HG03039 (cell line): Measurements from ENCODE around the gene SLC6A18.

ENCODE experiments used
- ATAC-seq: cut with Tn5 transposase; IDR thresholded peaks from one replicate; pipeline ENCODE4 v1.9.1; 2021; ENCODE audit warnings: mild to moderate bottlenecking, moderate library complexity; ENCODE audit not compliant: unreplicated experiment

Gene SLC6A18

DNA sequence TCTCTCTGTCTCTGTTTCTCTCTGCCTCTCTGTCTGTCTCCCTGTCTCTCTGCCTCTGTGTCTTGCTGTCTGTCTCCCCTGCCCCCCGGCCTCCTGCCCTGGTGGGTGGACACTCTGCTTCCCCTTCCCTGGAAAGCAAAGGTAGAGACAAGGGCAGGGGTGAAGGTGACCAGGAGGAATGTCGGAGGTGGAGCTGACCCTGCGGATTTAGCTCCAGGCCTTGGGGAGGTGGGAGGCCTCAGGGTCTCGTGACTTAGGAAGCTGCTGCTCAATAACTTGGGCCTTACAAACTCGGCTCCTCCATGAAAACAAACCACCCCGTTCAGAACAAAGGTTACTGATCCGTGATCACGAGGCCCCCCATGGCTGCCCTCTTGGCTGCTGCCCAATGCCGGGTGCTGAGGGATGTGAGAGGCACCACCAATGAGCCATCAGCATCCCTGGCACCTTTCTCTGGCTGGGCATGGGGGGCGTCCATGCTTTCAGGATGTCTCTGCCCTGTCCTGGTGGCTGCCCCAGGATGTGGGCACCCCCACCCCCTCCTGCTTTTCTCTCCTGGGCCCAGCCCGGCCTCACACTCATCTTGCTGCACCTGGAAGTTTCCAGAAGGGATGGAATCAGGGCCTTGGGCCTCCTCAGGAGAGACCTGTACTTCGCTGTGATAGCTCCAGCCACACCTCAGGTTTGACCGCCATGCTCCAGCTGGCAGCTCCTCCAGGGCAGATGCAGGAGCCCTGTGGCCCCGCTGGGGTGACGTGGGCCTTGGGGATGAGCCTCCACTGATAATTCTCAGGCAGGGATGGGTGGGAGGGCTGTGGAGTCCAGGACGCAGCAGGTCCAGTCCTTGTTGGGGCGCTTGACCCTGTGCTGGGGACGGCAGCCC, 38.6 kb upstream of the SLC6A18 start:
- no peak for ATAC-seq

DNA sequence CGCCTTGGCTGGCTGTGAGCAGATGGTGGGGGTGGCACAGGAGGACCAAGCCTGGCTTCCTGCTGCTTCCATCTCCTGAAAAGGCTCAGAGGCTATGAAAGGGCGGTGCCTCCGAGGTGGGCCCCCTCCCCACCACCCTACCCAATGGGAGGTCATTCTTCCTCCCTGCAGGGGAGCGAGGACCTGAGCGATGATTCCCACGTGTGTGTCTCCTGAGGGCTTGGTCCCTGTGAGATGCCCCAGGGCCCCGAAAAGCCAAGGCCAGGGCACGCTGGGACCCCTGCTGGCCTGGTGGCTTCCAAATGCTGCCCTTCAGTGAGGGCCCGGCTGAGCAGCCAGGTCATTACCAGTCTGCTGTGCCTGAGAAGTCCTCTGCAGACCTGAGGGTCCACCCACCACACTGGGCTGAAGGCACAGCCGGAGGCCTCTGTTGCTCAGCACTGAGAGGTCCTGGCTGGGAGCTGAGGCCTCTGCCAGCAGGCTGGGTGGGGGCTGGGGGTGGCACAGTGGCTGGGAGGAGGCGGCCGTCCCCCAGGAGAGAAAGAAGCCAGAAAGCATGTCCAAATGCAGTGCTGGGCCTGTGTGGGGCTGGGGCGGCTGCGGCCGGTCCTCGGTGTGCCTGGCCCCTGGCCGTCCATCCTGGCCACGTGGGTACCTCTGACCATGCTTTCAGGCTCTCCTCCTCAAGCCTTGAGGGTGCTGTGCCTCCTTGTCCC, 37.8 kb upstream of the SLC6A18 start:
- ATAC-seq: no peak

DNA sequence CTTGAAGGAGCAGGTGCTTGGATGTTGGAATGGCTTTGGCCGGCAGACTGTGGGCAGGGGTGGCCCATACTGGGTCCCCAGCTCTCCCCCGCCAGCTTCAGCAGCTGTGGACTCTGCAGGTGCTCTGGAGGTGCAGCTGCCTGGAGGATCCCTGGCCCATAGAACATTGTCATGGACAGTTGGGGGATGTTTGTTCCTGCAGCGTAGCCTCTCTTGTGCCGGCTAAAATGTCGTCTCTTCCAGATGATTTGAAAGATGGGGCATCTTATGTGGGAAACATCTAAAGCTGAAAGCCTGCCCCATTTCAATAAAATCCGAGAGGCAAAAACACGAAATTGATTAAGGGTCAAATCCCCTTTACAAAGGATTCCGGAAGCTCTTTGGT, 37.2 kb upstream of the SLC6A18 start:
- no peak for ATAC-seq

DNA sequence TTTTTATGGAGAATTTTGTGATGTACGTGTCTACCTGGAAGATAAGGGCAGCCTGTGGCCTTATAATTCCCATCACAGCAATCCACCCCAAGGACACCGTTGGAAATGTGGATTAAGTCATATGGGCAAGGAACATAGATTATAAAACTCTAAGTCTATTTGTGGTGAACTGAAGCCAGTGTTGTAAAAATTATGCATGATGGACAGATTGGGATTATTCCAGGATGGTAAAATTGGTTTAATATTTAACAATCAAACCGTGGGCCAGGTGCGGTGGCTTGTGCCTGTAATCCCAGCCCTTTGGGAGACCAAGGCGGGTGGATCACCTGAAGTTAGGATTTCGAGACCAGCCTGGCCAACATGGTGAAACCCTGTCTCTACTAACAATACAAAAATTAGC, 36.7 kb upstream of the SLC6A18 start:
- ATAC-seq: no peak

DNA sequence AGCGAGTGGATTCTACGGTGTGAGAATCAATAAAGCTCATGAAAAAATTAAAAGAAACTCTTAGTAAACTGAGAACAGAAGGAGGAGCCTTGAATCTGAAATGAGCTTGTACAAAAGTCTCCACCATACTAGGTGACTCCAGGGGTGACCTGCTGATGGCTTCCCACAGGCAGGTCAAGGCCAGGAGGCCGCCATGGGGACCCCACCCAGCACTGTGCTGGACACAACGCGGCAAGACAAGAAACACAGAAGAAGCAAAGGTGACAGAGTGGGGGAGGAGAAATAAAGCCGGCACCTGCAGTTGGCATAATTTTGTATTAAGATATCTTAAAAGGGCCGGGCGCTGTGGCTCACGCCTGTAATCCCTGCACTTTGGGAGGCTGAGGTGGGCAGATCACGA, 35.9 kb upstream of the SLC6A18 start:
- ATAC-seq: no peak

DNA sequence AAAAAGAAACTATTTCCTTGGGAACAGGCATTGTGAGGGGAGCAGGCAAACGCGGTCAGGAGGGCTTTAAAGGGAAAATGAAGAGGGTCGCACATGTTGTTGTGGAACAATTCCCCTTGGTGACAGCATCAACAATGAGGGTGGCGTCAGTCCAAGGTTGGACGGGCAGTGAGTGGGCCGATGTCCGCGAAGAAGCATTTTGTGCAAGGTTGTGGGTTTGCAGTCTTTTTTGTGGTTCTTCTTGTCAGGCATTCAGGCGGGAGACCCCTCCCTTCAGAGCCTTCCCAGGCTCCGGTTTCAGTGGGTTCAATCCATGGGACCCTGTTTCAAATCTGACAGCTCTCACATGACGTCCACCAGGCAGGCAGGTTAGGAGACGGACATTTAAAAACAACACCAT, 34.9 kb upstream of the SLC6A18 start:
- no peak for ATAC-seq

DNA sequence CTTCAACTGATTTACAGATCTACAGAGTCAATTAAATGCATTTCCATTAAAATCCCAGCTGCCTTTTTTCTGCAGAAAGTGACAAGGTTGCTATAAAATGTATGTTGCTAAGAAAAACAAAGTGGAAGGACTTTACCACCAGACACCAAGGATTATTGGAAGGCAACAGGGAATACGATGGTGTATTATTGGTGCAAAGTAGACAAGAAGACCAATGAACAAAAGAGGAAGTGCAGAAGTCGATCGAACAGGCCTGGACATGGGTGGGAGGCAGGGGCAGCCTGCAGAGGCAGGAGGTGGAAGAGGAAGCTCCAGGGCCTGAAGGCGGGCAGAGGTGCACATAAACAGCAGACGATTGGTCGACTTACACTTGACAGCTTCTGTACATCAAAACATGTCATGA, 34.3 kb upstream of the SLC6A18 start:
- ATAC-seq: no peak

DNA sequence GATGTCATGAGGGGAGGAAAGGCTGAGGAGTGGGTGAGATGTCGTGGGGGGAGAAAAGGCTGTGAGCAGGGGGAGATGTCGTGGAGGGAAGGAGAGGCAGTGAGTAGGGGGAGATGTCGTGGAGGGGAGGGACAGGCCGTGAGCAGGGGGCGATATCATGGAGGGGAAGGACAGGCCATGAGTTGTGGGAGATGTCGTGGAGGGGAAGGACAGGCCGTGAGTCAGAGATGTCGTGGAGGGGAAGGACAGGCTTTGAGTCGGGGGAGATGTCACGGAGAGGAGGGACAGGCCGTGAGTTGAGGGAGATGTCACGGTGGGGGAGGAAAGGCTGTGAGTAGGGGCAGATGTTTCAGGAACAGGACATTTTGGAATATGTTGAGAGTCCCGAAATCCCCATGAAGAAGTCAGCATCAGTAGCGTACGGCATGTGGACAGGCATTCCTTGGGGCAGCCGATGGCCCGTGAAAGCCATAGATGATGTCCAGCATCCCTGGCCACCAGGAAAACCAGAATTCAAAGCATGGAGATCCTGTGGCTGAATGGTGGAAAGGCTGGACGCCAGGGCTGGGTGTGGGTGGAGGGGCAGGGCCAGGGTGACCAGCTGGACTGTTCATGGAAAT, 32.1 kb upstream of the SLC6A18 start:
- no peak for ATAC-seq

DNA sequence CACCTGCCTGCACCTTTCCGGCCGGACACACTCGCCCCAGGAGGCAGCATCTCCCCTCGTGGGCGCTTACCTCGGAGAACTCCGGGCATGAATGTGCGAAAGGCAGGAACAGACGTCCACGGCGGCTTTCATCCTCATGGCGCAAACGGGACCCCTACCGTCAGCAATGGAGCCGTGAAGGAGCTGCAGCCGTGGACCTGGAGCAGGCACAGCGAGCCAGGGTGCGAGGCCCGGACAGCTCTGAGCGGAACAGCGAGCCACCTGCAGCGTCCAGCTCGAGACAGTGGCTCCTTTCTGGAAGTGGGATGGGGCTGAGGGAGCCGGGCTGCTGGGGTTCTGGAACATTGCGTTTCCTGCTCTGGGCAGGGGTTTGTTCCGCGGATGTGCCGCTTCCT, 31.6 kb upstream of the SLC6A18 start:
- ATAC-seq: no peak

DNA sequence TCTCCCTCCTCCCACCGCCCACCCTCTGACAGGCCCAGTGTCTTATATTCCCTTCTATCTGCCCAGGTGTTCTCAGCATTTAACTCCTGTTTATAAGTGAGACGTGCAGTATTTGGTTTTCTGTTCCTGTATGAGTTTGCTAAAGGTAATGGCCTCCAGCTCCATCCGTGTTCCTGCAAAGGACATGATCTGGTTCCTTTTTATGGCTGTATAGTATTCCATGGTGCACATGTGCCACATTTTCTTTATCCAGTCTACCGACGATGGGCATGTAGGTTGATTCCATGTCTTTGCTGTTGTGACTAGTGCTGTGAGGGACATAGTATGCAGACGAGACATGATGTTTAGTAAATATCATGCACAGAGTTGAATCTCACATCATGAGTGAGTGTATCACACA, 30.8 kb upstream of the SLC6A18 start:
- no peak for ATAC-seq

DNA sequence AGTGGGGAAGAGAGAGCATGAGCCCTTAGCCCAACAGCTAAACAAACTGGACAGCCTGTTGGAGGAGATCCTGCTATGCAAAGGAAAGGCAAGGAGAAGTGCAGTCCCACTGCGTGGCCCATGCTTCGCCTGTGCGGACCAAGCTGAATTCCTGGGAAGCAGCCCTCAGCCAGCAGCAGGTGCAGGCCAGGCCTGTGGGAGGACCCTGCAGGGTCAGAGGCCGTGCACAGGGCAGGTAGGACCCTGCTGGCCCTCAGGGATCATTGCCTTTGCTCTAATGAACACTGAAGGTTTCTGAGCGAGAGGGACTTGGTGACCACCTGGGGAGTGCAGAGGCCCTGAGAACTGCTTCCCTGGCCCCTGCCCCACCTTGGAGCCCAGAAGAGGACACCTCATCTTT, 29.7 kb upstream of the SLC6A18 start:
- no peak for ATAC-seq

DNA sequence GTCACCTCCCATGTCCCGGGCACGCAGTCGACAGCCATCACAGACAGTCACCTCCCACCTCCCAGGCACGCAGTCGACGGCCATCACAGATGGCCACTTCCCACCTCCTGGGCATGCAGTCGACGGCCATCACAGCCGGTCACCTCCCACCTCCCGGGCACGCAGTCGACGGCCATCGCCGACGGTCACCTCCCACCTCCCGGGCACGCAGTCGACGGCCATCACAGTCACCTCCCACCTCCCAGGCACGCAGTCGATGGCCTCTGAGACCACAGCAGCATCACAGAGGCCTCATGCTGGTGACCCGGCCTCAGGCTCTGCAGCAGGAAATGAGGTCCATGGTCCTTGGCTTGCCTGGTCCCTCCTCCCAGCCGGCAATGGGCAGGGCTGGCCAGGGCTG, 29.3 kb upstream of the SLC6A18 start:
- no peak for ATAC-seq

DNA sequence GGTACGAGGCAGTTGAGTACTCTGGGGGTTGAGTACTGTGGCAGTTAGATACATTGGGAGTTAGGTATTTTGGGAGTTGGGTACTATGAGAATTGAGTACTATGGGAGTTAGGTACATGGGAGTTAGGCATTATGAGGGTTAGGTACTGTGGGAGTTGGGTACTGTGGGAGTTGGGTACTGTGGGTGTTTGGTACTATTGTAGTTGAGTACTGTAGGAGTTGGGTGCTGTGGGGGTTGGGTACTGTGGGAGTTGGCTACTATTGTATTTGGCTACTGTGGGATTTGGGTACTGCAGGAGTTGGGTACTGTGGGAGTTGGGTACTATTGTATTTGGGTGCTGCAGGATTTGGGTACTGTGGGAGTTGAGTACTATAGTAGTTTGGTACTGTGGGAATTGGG, 28.6 kb upstream of the SLC6A18 start:
- no peak for ATAC-seq

DNA sequence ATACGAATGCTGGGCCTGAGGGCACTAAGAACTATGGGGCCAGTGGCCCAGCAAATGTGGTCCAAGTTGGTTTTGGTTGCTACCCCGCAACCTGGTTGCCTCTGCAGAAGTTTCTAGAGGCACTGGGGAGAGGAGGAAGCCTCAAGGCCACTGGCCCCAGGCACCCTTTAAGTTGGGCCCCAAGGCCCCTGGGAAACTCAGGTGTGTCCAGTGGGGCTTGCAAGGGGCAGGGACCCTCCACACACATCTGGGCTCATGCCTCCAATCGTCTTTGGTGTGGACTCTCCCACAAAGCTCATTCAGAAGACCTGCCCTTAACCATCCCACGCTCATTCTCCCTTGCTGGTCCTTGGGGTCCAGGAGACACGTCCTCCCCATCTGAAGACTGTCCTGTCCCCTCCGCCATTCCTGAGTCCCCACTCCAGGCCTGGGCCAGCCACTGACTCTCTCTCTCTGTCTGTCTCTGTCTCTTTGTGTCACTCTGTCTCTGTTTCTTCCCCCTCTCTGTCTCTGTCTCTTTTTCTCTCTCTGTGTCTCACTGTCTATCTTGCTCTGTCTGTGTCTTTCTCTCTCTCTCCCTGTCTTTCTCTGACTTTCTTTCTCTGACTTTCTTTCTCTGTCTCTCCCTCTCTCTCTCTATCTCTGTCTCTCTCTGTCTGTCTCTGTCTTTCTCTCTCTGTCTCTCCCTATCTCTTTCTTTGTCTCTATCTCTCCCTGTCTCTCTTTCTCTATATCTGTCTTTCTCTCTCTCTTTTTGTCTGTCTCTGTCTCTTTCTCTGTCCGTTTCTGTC, 27.1 kb upstream of the SLC6A18 start:
- no peak for ATAC-seq

DNA sequence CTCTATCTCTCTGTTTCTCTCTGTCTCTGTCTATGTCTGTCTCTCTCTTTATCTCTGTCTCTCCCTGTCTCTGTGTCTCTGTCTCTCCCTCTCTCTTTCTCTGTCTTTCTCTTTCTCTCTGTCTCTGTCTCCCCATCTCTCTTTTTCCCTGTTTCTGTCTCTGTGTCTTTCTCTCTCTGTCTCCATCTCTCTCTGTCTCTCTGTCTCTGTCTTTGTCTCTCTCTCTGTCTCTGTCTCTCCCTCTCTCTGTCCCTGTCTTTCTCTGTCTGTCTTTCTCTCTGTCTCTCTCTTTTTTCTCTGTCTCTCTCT, 25.9 kb upstream of the SLC6A18 start:
- ATAC-seq: no peak

DNA sequence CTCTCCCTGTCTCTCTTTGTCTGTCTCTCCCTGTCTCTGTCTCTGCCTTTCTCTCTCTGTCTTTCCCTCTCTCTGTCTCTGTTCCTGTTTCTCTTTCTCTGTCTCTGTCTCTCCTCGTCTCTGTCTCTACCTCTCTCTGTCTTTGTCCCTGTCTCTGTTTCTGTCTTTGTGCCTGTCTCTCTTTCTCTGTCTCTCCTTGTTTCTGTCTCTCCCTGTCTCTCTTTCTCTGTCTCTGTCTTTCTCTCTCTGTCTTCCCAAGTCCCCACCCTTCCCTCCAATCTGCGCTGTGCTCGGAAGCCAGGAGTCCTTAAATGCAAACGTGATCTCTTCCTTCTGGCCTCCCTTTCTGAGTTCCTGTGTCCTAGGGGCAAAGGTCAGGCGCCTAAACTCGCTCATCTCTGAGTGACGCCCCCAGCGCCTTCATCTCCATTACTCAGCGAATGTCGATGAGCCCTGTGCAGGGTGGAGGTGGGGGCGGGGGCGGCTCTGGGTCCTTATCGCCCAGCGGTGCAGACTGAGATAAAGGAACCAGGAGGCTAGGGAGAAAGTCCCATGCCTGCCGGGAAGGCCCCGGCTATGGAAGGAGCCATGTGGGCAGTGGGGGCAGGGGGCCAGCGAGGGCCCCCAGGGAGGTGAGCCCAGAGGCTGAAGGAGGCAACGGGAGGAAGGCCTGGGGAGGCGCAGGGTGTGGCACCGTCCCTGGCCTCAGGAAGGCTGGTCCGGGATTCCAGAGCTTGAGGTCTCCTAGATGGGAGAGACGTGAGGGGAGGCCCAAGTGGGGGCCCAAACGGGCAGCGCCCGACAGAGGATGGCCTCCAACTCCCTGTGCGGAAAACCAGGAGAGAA, 25.3 kb upstream of the SLC6A18 start:
- no peak for ATAC-seq

DNA sequence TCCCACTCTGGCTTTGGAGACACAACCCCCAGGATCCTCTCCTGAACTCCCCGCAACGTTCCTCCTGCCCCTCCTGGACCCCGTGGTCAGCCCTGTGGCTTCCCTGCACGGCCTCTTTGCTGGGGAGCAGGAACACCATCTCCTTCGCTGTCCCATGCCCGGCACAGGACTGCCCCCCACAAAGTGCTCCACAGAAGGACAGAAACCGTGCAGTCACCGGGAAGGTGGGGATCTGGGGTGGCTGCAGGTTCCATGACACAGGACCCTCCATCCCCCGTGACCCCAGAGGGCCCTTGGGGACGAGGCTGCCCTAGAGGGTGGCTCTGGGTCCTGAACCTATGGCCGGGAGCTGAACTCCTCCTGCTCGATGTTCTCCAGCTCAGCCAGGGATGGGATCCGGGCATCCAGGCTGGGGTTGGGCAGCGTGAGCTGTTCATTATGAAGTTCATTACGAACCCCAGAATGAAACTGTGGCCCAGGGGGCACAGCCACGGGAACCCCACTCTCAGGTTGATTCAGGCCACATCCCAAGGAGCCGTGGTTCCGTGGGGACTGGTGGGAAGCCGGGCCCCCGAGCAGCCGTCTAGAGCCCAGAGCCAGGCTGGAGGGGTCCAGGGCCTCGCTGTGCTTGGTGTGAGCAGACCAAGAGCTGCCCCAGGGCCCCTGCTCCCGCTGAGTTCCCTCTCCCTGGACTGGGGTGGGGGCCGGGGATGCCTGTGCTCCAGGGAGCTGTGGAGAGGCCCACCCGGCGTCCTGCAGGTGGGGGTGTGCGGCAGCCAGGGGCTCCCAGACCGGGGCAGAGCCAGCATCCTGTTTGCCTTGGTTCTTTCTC, 24.5 kb upstream of the SLC6A18 start:
- no peak for ATAC-seq

DNA sequence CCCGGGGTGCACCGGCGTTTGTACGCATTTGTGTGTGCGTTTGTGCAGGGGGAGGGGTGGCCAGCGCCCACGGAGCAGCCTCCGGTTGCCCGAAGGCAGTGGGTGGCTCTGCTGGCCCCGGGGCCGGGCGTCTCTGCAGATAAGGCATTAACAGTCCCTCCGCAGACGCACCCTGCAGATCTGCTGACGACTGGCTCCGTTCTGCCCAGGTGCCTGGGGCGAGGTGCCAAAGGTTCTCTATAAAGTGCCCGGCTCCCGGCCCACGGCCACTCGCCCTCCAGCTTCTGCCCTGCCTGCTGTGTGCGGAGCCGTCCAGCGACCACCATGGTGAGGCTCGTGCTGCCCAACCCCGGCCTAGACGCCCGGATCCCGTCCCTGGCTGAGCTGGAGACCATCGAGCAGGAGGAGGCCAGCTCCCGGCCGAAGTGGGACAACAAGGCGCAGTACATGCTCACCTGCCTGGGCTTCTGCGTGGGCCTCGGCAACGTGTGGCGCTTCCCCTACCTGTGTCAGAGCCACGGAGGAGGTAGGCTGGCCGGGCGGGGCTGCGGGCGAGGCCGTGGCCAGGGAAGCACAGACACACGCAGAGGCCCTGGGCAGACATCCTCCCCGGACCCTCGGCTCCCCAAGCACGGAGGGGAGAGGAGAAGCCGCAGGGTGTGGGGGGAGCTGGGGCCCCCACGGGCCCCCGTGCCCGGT, 23.7 kb upstream of the SLC6A18 start, which contains the start of gene SLC6A19:
SLC6A19 (plus strand) TSS at position 269 of the 699 bp plus-strand sequence; CDS start at position 325, 56 bp downstream.
- ATAC-seq: no peak
